Activated T-cell treated with anti-CD3 and anti-CD28 coated beads, Interleukin-2, amount 50 U/mL, for 72 hours (primary cell): ENCODE measurements around the gene SLC51B. TPM values are rescaled to one million over a fixed set of nuclear protein-coding genes. Genes with fewer than 3 reads are reported as not detected.
"Not testable (repeated sequence)": the region's sequence is repeated elsewhere in the genome, so short reads cannot be mapped to it uniquely, and the experiment has no call there.

Experiments
- ATAC-seq, 2 donors: fragments of 150-1000 bp; cut with Tn5 transposase; replicated peaks in 1 of 2; 2 replicates each; pipeline ENCODE4 v1.10.0; 2021; ENCODE audit warnings: moderate library complexity in 2 of 2, mild to moderate bottlenecking in 1 of 2
- DNase-seq, 2 donors: peaks; one replicate each; pipeline ENCODE4 v3.0.0; 2021 to 2022; ENCODE audit warnings: mixed read lengths in 1 of 2
- H3K27ac Mint-ChIP-seq: one replicate; pipeline ENCODE4 v1.8.0; 2022; ENCODE audit warnings: mild to moderate bottlenecking, moderate library complexity, mixed read lengths
- H3K27me3 Mint-ChIP-seq: one replicate; pipeline ENCODE4 v1.8.0; 2022; ENCODE audit warnings: low read depth, mixed read lengths
- H3K36me3 Mint-ChIP-seq, 2 donors: one replicate each; pipeline ENCODE4 v1.8.0; 2022; ENCODE audit warnings: mixed read lengths in 2 of 2, mild to moderate bottlenecking in 1 of 2; ENCODE audit not compliant: insufficient read depth in 2 of 2
- H3K4me1 Mint-ChIP-seq: one replicate; pipeline ENCODE4 v1.8.0; 2022; ENCODE audit warnings: low read depth, mixed read lengths
- H3K4me3 Mint-ChIP-seq, 2 donors: one replicate each; pipeline ENCODE4 v1.8.0; 2022; ENCODE audit warnings: mild to moderate bottlenecking in 2 of 2, mixed read lengths in 2 of 2, moderate library complexity in 2 of 2
- H3K9me3 Mint-ChIP-seq, 2 donors: one replicate each; pipeline ENCODE4 v1.8.0; 2022; ENCODE audit warnings: mixed read lengths in 2 of 2
- total RNA-seq, 2 donors: library from RNA; stranded (reverse); gene quantifications; one replicate each; pipeline ENCODE4 v1.2.3, GENCODE V29; 2022

SLC51B gene
- total RNA-seq: not detected

DNA sequence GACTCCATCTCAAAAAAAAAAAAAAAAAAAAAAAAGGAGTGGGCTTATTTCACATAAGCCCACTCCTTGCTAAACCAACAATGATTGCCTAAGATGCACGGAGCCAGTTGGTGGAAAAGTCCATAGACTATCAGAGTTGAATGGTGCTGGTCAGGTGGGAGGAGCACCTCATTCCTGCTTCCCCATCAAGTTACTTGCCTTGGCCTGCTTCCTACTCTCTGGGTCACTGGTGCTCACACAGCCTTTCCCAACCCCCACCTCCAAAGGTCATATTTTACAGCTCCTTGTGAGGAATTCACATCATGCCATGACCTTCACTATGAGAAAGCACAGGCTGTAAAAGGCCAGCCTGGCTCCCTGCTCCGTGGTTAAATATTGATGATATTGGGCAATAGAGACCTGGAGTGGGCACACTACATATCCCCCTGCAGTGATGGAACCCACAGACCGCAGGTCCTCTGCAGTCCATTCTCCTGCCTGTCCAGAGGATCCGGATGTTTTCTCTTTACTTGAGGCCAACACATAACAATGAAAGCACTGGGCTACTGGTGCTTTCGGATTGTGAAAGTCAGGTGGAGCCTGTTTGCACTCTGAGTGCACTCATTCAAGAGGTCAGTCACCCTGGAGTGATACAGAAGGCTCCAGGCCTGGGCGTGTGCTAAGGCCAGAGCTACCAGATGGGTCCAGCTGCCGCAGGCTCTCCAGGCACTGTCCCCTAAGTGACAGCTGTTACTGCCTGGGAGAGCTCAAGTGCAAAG lies at the start of gene SLC51B:
TSS of gene SLC51B (plus strand) at position 664 of the 758 bp plus-strand sequence. CDS start 4,618 bp downstream, outside the sequence.
- H3K4me1 Mint-ChIP-seq: peaks cover 18% of the 10 kb centered on the region
- no peaks in the 10 kb centered on the region for H3K9me3 Mint-ChIP-seq
- H3K36me3 Mint-ChIP-seq: no peaks in the 10 kb centered on the region
- H3K4me3 Mint-ChIP-seq: no peak within 1 kb of the TSS
- H3K27ac Mint-ChIP-seq: no peak within 1 kb of the TSS
- ATAC-seq (no peak), DNase-seq (no peak)
- H3K27me3 Mint-ChIP-seq: no peaks in the 10 kb centered on the region

- H3K9me3 Mint-ChIP-seq: no peaks in the 10 kb centered on the region
- H3K27me3 Mint-ChIP-seq: no peaks in the 10 kb centered on the region
- H3K27ac Mint-ChIP-seq: no peak overlapping the region
- no peak for ATAC-seq
- H3K4me3 Mint-ChIP-seq: no peak overlapping the region
- H3K36me3 Mint-ChIP-seq: no peaks in the 10 kb centered on the region
- no peak for DNase-seq
- H3K4me1 Mint-ChIP-seq: peaks cover 6% of the 10 kb centered on the region
Measured at GRCh38 chr15:64997066-64997465, 48.1 kb upstream of the SLC51B start.

GRCh38 chr15:64997745-64998375 lies 47.3 kb upstream of the SLC51B start:
- Mint-ChIP-seq H3K27me3 (no peaks in the 10 kb centered on the region), H3K9me3 (no peaks in the 10 kb centered on the region), H3K4me1 (peaks cover 3% of the 10 kb centered on the region), H3K36me3 (no peaks in the 10 kb centered on the region), H3K4me3 (no peak overlapping the region), H3K27ac (no peak overlapping the region)
- DNase-seq (no peak), ATAC-seq (no peak)

GRCh38 chr15:65004993-65005392 lies 40.2 kb upstream of the SLC51B start:
- ATAC-seq: no peak
- no peaks in the 10 kb centered on the region for H3K27me3 Mint-ChIP-seq

DNA sequence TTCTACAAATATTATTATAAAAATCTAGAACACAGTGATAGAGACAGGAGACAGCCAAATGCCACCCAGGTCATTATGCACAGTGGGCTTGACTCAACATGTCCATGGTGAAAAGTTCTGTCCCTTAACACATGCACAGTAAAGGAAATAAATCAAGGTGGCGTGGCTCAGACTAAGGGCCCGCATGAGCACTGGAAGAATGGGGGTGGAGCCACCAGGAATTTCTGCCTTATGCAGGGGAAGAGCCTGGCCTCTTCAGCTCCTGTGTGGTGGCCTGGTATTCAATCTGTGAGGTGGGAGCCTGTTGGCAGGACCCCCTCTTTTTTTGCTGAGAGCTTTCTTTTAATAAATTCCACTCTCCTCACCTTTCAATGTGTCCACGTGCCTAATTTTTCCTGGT lies 38.3 kb upstream of the SLC51B start:
- peaks cover 1 to 5% of the 10 kb centered on the region in 2 donors for H3K36me3 Mint-ChIP-seq
- DNase-seq (no peak), ATAC-seq (no peak)
- no peak overlapping the region for H3K4me3 Mint-ChIP-seq
- H3K27me3 Mint-ChIP-seq: no peaks in the 10 kb centered on the region
- no peaks in the 10 kb centered on the region for H3K4me1 Mint-ChIP-seq
- no peaks in the 10 kb centered on the region for H3K9me3 Mint-ChIP-seq
- H3K27ac Mint-ChIP-seq: no peak overlapping the region

More at GRCh38 chr15:65004993-65005392, 40.2 kb upstream of the SLC51B start:
- H3K36me3 Mint-ChIP-seq: peaks cover 1 to 2% of the 10 kb centered on the region in 2 donors
- no peaks in the 10 kb centered on the region for H3K4me1 Mint-ChIP-seq
- no peak overlapping the region for H3K4me3 Mint-ChIP-seq
- DNase-seq: no peak
- no peaks in the 10 kb centered on the region for H3K9me3 Mint-ChIP-seq
- no peak overlapping the region for H3K27ac Mint-ChIP-seq

GRCh38 chr15:65008983-65009382 lies 36.2 kb upstream of the SLC51B start:
- peaks cover 0 to 4% of the 10 kb centered on the region in 2 donors for H3K9me3 Mint-ChIP-seq
- no peaks in the 10 kb centered on the region for H3K27me3 Mint-ChIP-seq
- H3K27ac Mint-ChIP-seq: peak overlapping the region; percentile 38
- H3K4me3 Mint-ChIP-seq: no peak overlapping the region
- H3K4me1 Mint-ChIP-seq: no peaks in the 10 kb centered on the region
- peaks cover 6 to 17% of the 10 kb centered on the region in 2 donors for H3K36me3 Mint-ChIP-seq
- ATAC-seq: no peak
- DNase-seq: no peak

- not testable (repeated sequence) for H3K27me3 Mint-ChIP-seq, H3K27ac Mint-ChIP-seq, H3K4me3 Mint-ChIP-seq, H3K9me3 Mint-ChIP-seq, ATAC-seq, H3K4me1 Mint-ChIP-seq, DNase-seq
- H3K36me3 Mint-ChIP-seq: peaks cover 7 to 31% of the 10 kb centered on the region in 2 donors
Measured at GRCh38 chr15:65011198-65011597, 34.0 kb upstream of the SLC51B start.

DNA sequence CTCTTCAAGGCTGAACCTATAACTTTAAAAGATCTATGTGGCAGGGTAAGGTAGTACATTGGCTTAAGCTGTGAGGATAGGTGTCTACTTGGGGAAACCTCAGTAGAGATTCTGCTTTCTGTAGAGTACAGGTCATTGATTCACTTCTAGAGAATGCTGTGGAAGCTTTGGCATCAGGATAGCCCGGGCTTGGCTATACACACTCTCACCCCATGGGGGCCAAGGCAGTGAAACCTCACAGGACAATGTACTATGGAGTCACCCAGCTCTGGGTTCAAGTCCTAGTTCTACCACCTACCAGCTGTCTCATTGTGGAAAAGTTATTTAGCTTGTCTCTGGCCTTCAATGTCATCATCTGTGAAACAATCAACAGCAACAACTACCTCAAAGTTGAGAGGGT lies 24.8 kb upstream of the SLC51B start:
- ATAC-seq: no peak
- no peaks in the 10 kb centered on the region for H3K4me1 Mint-ChIP-seq
- no peak overlapping the region for H3K4me3 Mint-ChIP-seq
- H3K36me3 Mint-ChIP-seq: peaks cover 6 to 16% of the 10 kb centered on the region in 2 donors
- DNase-seq: no peak
- no peak overlapping the region for H3K27ac Mint-ChIP-seq
- H3K9me3 Mint-ChIP-seq: no peaks in the 10 kb centered on the region
- H3K27me3 Mint-ChIP-seq: no peaks in the 10 kb centered on the region

- no peak overlapping the region for H3K4me3 Mint-ChIP-seq
- H3K27ac Mint-ChIP-seq: no peak overlapping the region
- no peaks in the 10 kb centered on the region for H3K9me3 Mint-ChIP-seq
- DNase-seq: no peak
- no peaks in the 10 kb centered on the region for H3K4me1 Mint-ChIP-seq
- H3K27me3 Mint-ChIP-seq: no peaks in the 10 kb centered on the region
- H3K36me3 Mint-ChIP-seq: peaks cover 6 to 12% of the 10 kb centered on the region in 2 donors
- ATAC-seq: no peak
Measured at GRCh38 chr15:65021488-65021887, 23.7 kb upstream of the SLC51B start.

DNA sequence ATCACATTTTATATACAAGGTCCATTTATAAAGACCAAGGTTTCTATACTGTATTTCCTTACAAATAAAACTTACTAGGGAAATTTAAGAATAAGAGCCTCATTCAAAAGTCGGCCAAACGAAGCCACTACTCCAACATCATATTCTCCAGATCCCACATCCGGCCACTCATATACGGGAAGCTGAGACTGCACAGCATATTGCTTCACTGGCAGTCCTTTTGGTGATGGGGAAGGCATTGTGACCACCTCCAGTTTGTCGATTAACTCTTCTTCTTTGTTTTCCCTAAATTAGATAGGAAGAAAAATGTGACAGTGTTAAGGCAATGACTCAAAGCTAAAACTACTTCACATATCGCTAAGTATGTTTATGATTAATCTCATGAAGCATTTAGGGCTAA lies 18.4 kb upstream of the SLC51B start:
- Mint-ChIP-seq H3K27ac (no peak overlapping the region), H3K4me1 (peaks cover 12% of the 10 kb centered on the region), H3K27me3 (peaks cover 9% of the 10 kb centered on the region), H3K36me3 (peaks cover 5 to 7% of the 10 kb centered on the region in 2 donors), H3K4me3 (peak overlapping the region in 1 of 2 donors; percentile 11), H3K9me3 (no peaks in the 10 kb centered on the region)
- ATAC-seq: no peak
- no peak for DNase-seq

- H3K4me3 Mint-ChIP-seq: peak overlapping the region; percentile 85 to 90
- no peak overlapping the region for H3K27ac Mint-ChIP-seq
- peaks cover 17% of the 10 kb centered on the region for H3K27me3 Mint-ChIP-seq
- DNase-seq (no peak), ATAC-seq (no peak)
- H3K9me3 Mint-ChIP-seq: no peaks in the 10 kb centered on the region
- peaks cover 5 to 7% of the 10 kb centered on the region in 2 donors for H3K36me3 Mint-ChIP-seq
- H3K4me1 Mint-ChIP-seq: peaks cover 12% of the 10 kb centered on the region
Measured at GRCh38 chr15:65027593-65027992, 17.6 kb upstream of the SLC51B start.

DNA sequence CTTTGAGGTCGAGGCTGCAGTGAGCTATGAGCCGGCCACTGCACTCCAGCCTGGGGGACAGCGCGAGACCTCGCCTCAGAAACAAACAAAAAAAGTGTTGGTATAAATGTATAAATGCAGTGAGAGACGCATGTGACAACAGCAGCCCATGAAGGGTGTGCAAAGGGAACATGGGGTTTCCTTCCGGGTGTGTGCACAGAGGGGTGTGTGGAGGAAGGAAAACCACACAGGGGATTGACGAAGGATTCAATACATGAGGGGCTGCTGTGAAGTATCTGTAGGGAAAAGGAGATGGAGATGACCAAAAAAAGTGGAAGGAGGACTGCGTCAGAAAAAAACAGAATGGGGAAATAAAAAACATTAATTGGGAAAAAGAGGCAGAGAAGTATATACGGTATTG lies 16.8 kb upstream of the SLC51B start:
- peak overlapping the region; percentile 58 for H3K27ac Mint-ChIP-seq
- H3K4me3 Mint-ChIP-seq: peak overlapping the region; percentile 85 to 90
- H3K9me3 Mint-ChIP-seq: no peaks in the 10 kb centered on the region
- DNase-seq (peak in 1 of 2 donors; percentile 5), ATAC-seq (no peak)
- peaks cover 16% of the 10 kb centered on the region for H3K4me1 Mint-ChIP-seq
- peaks cover 17% of the 10 kb centered on the region for H3K27me3 Mint-ChIP-seq
- H3K36me3 Mint-ChIP-seq: peaks cover 5 to 7% of the 10 kb centered on the region in 2 donors

DNA sequence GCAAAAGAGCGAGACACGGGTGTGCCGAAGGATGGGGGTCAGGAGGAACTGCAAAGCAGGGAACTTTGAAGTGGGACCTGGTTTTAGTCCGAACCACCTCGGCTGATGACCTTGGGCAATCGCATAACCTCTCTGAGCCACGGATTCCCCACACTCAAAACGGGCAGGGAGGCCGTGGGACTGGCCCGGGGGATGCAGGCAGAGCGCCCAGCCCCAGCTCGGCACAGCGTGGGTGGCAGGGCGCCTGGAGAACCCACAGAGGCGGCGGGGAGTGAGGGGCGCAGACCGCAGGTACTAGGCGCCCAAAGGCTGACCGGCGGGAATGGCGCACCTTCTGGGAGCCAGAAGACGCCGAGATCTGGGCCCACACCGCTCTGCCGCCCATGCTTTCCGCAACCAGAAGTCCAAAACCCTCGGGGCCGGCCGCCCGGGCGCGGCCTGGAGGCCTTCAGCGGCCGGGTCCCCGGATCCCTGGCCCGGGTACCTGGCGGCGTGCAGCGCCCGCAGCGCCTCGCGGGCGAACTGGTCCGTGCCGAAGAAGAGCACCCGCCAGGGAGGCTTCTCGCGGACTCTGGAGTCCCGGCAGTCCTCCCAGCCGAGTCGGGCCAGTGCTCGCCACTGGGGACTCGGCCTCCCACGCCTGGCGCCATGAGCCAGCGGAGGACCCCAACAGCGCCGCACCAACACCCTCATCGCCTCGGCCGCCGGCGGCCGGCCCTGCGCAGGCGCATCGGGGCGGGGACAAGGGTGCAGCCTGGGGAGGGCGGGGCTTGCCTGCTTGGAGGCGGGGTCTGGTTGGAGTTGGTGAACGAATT lies 16.1 kb upstream of the SLC51B start, which contains the start of gene MTFMT:
TSS of gene MTFMT (minus strand) at position 719 of the 815 bp plus-strand sequence. CDS start at position 693, 26 bp downstream.
- Mint-ChIP-seq H3K36me3 (peaks cover 3 to 7% of the 10 kb centered on the region in 2 donors), H3K4me3 (peak within 1 kb of the TSS; percentile 85 to 90), H3K9me3 (no peaks in the 10 kb centered on the region), H3K4me1 (peaks cover 24% of the 10 kb centered on the region), H3K27me3 (peaks cover 17% of the 10 kb centered on the region), H3K27ac (peak within 1 kb of the TSS; percentile 58)
- ATAC-seq (peak; percentile 93 to 95), DNase-seq (peak; percentile 94 to 95)
